H9 (cell line): Measurements from ENCODE around the gene HEXIM1. TPM values are rescaled to one million over a fixed set of nuclear protein-coding genes. Genes with fewer than 3 reads are reported as not detected.
A peak's percentile ranks its signal among the peaks of the same experiment; 100 is the strongest.

ENCODE experiments used
- DNase-seq: peaks from one replicate; pipeline ENCODE4 v3.0.0-alpha.2; 2017
- H2AFZ ChIP-seq: one replicate; pipeline ENCODE4 v1.6.1; 2013; ENCODE audit warnings: mild to moderate bottlenecking, low read length, control low read depth, moderate library complexity
- H2AK5ac ChIP-seq: 2 replicates; pipeline ENCODE4 v1.6.1; 2013; ENCODE audit warnings: low read length, control low read depth, mixed read lengths; ENCODE audit not compliant: insufficient read length
- H2BK120ac ChIP-seq: one replicate; pipeline ENCODE4 v1.6.1; 2013; ENCODE audit warnings: low read depth, mild to moderate bottlenecking, low read length, control low read depth, inconsistent platforms; ENCODE audit not compliant: poor library complexity, severe bottlenecking
- H2BK12ac ChIP-seq: 2 replicates; pipeline ENCODE4 v1.6.1; 2013; ENCODE audit warnings: low read length, control low read depth, mixed read lengths, low read depth; ENCODE audit not compliant: insufficient read length
- H2BK15ac ChIP-seq: 2 replicates; pipeline ENCODE4 v1.6.1; 2013; ENCODE audit warnings: low read depth, low read length, control low read depth
- H2BK20ac ChIP-seq: one replicate; pipeline ENCODE4 v1.6.1; 2013; ENCODE audit warnings: low read depth, mild to moderate bottlenecking, low read length, control low read depth, inconsistent platforms; ENCODE audit not compliant: poor library complexity, severe bottlenecking
- H2BK5ac ChIP-seq: 2 replicates; pipeline ENCODE4 v1.6.1; 2013; ENCODE audit warnings: low read length, control low read depth, mixed read lengths; ENCODE audit not compliant: insufficient read length
- H3K14ac ChIP-seq: 2 replicates; pipeline ENCODE4 v1.6.1; 2013; ENCODE audit warnings: low read length, control low read depth; ENCODE audit not compliant: insufficient read depth
- H3K18ac ChIP-seq: 2 replicates; pipeline ENCODE4 v1.6.1; 2013; ENCODE audit warnings: low read depth, mild to moderate bottlenecking, mixed read lengths, low read length, control low read depth; ENCODE audit not compliant: insufficient read length
- H3K23ac ChIP-seq: 2 replicates; pipeline ENCODE4 v1.6.1; 2013; ENCODE audit warnings: low read length, control low read depth, mixed read lengths, low read depth; ENCODE audit not compliant: insufficient read length
- H3K23me2 ChIP-seq: 2 replicates; pipeline ENCODE4 v1.6.1; 2013; ENCODE audit warnings: low read depth, mild to moderate bottlenecking, mixed read lengths, low read length, control low read depth; ENCODE audit not compliant: insufficient read length, poor library complexity, severe bottlenecking
- H3K27ac ChIP-seq: 2 replicates; pipeline ENCODE4 v1.5.1; 2013; ENCODE audit warnings: low read length, control low read depth, mixed read lengths, low read depth; ENCODE audit not compliant: insufficient read length
- H3K27me3 ChIP-seq: 2 replicates; pipeline ENCODE4 v1.6.1; 2013; ENCODE audit warnings: low read length, control low read depth, inconsistent platforms; ENCODE audit not compliant: insufficient read depth
- H3K4ac ChIP-seq: 2 replicates; pipeline ENCODE4 v1.6.1; 2013; ENCODE audit warnings: low read depth, mild to moderate bottlenecking, control low read depth, inconsistent platforms, low read length, moderate library complexity
- H3K4me1 ChIP-seq: 2 replicates; pipeline ENCODE4 v1.6.1; 2013; ENCODE audit warnings: low read length, control low read depth, inconsistent platforms; ENCODE audit not compliant: insufficient read depth
- H3K4me2 ChIP-seq: 2 replicates; pipeline ENCODE4 v1.6.1; 2013; ENCODE audit warnings: low read length, control low read depth, mixed read lengths; ENCODE audit not compliant: insufficient read length, insufficient read depth
- H3K56ac ChIP-seq: 2 replicates; pipeline ENCODE4 v1.6.1; 2013; ENCODE audit warnings: low read depth, mild to moderate bottlenecking, mixed read lengths, low read length, control low read depth; ENCODE audit not compliant: insufficient read length
- H3K79me1 ChIP-seq: 2 replicates; pipeline ENCODE4 v1.6.1; 2013; ENCODE audit warnings: low read depth, mild to moderate bottlenecking, moderate library complexity, low read length, control low read depth, inconsistent platforms; ENCODE audit not compliant: insufficient read depth, poor library complexity, severe bottlenecking
- H3K79me2 ChIP-seq: 2 replicates; pipeline ENCODE4 v1.6.1; 2013; ENCODE audit warnings: low read length, control low read depth, inconsistent platforms; ENCODE audit not compliant: insufficient read depth
- H3K9ac ChIP-seq: 2 replicates; pipeline ENCODE4 v1.6.1; 2013; ENCODE audit warnings: low read length, control low read depth, mixed read lengths; ENCODE audit not compliant: insufficient read length; ENCODE audit errors: extremely low read depth
- H3K9me3 ChIP-seq: one replicate; pipeline ENCODE4 v1.6.1; 2013; ENCODE audit warnings: low read depth, low read length, inconsistent platforms; ENCODE audit not compliant: control insufficient read depth
- H3T11ph ChIP-seq: one replicate; pipeline ENCODE4 v1.6.1; 2013; ENCODE audit warnings: mild to moderate bottlenecking, low read length, control low read depth, inconsistent platforms
- H4K20me1 ChIP-seq: one replicate; pipeline ENCODE4 v1.6.1; 2013; ENCODE audit not compliant: control insufficient read depth, insufficient read length, insufficient read depth
- H4K5ac ChIP-seq: 2 replicates; pipeline ENCODE4 v1.6.1; 2013; ENCODE audit warnings: low read depth, mild to moderate bottlenecking, mixed read lengths, low read length, control low read depth; ENCODE audit not compliant: insufficient read length
- H4K8ac ChIP-seq: replicated peaks from 2 replicates; pipeline ENCODE4 v1.6.1; 2013; ENCODE audit warnings: low read length, control low read depth, mixed read lengths, low read depth; ENCODE audit not compliant: insufficient read length
- H4K91ac ChIP-seq: 2 replicates; pipeline ENCODE4 v1.6.1; 2013; ENCODE audit warnings: low read depth, mild to moderate bottlenecking, moderate library complexity, mixed read lengths, low read length, control low read depth; ENCODE audit not compliant: insufficient read length
- H3K27ac Mint-ChIP-seq, 3 experiments: 2 replicates in 2 of 3; 3 replicates in 1 of 3; pipeline ENCODE4 v1.8.0; 2020 to 2021; ENCODE audit warnings: mixed read lengths in 3 of 3, mild to moderate bottlenecking in 1 of 3, moderate library complexity in 1 of 3
- H3K27me3 Mint-ChIP-seq: 2 replicates; pipeline ENCODE4 v1.8.0; 2021; ENCODE audit warnings: low read depth, mild to moderate bottlenecking, moderate library complexity, mixed read lengths
- H3K36me3 Mint-ChIP-seq, 3 experiments: 2 replicates in 2 of 3; 3 replicates in 1 of 3; pipeline ENCODE4 v1.8.0; 2020 to 2021; ENCODE audit warnings: low read depth in 3 of 3, mixed read lengths in 3 of 3; ENCODE audit not compliant: insufficient read depth in 1 of 3
- H3K4me1 Mint-ChIP-seq, 2 experiments: 2 replicates each; pipeline ENCODE4 v1.8.0; 2020; ENCODE audit warnings: mixed read lengths in 2 of 2
- H3K4me3 Mint-ChIP-seq, 2 experiments: 2 replicates in 1 of 2; 3 replicates in 1 of 2; pipeline ENCODE4 v1.8.0; 2020 to 2021; ENCODE audit warnings: mild to moderate bottlenecking in 2 of 2, mixed read lengths in 2 of 2, moderate library complexity in 1 of 2
- H3K9me3 Mint-ChIP-seq, 2 experiments: 2 replicates in 1 of 2; 3 replicates in 1 of 2; pipeline ENCODE4 v1.8.0; 2020; ENCODE audit warnings: mild to moderate bottlenecking in 2 of 2, mixed read lengths in 2 of 2, moderate library complexity in 1 of 2
- CTCF ChIP-seq: fragments of 200-600 bp; sonication (generic); conservative IDR thresholded peaks from 3 replicates; pipeline ENCODE4 v1.8.0; 2021; ENCODE audit warnings: antibody characterized with exemption, mild to moderate bottlenecking
- WGBS: extraction: QIAGEN DNeasy Blood & Tissue Kit; methylation state at CpG from one replicate; pipeline ENCODE4 v1.1.7; 2013; ENCODE audit warnings: missing lambda C conversion rate, low lambda C conversion rate, mixed read lengths; ENCODE audit not compliant: insufficient read length; ENCODE audit errors: extremely low coverage; 5-methylcytosine and 5-hydroxymethylcytosine counted together
- total RNA-seq: library from RNA; stranded (reverse); gene quantifications from 2 replicates; pipeline ENCODE4 v1.2.1, GENCODE V29; 2021

The HEXIM1 gene
- total RNA-seq, 1 experiment from 2014 or later: 32.4 TPM

GRCh38 chr17:45110676-45111611, 37.3 kb upstream of the HEXIM1 start:
- H3K4me1 Mint-ChIP-seq: peaks cover 4 to 28% of the 10 kb centered on the region in 2 experiments; a peak in 3 of 4 replicates
- Histone ChIP-seq H3K56ac (no peak overlapping the region), H3K4me2 (no peak overlapping the region), H4K91ac (no peak overlapping the region), H2BK5ac (no peak overlapping the region), H3K14ac (no peak overlapping the region), H2AFZ (no peak overlapping the region), H3K27me3 (no peaks in the 10 kb centered on the region), H3K23me2 (no peaks in the 10 kb centered on the region), H3K4ac (no peak overlapping the region), H2BK20ac (no peak overlapping the region), H4K8ac (no peak overlapping the region), H3K79me2 (no peaks in the 10 kb centered on the region), H2BK12ac (no peak overlapping the region), H2BK120ac (no peak overlapping the region), H3K9ac (no peak overlapping the region), H3K79me1 (no peaks in the 10 kb centered on the region), H4K20me1 (no peaks in the 10 kb centered on the region), H3T11ph (no peak overlapping the region), H3K27ac (no peak overlapping the region), H4K5ac (no peak overlapping the region), H3K23ac (no peak overlapping the region), H2BK15ac (no peak overlapping the region), H3K9me3 (no peaks in the 10 kb centered on the region), H3K18ac (no peak overlapping the region), H3K4me1 (no peaks in the 10 kb centered on the region), H2AK5ac (no peak overlapping the region)
- H3K4me3 Mint-ChIP-seq: no peak overlapping the region
- peak overlapping the region; percentile 57 to 78 (median 60); a peak in 3 of 7 replicates for H3K27ac Mint-ChIP-seq
- no CpG with 5 or more reads among the region's 16 CpGs for WGBS
- DNase-seq: no peak
- H3K27me3 Mint-ChIP-seq: peaks cover 2% of the 10 kb centered on the region; the same call in 1 of the 2 replicates
- no peak for TF ChIP-seq CTCF
- peaks cover 0 to 34% (median 26%) of the 10 kb centered on the region in 3 experiments; a peak in 6 of 7 replicates for H3K36me3 Mint-ChIP-seq
- H3K9me3 Mint-ChIP-seq: no peaks in the 10 kb centered on the region
